Measurements from ENCODE around the gene OR4D6.
A peak's percentile ranks its signal among the peaks of the same experiment; 100 is the strongest.
"Not testable (repeated sequence)": the region's sequence is repeated elsewhere in the genome, so short reads cannot be mapped to it uniquely, and the experiment has no call there.

The OR4D6 gene

DNA sequence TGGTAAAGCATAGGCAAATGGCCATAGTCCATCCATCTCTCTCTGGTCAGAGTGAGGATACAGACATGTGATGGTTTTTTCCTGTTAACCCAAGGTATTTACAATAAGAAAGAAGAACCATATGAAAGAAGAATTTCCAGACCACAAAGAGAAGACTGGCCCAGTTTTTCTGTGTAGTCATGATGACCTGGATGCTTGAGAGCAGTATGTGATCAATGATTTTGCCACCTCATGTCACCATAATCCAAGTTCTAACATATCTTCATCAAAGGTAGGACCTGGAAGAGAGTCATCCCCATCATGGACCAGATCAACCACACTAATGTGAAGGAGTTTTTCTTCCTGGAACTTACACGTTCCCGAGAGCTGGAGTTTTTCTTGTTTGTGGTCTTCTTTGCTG is at the start of gene OR4D6:
Gene OR4D6, plus strand, starts transcription at position 301 of the 400 bp plus-strand sequence. Its CDS starts 0 bp downstream, at position 301.
- DNase-seq: no peak

DNA sequence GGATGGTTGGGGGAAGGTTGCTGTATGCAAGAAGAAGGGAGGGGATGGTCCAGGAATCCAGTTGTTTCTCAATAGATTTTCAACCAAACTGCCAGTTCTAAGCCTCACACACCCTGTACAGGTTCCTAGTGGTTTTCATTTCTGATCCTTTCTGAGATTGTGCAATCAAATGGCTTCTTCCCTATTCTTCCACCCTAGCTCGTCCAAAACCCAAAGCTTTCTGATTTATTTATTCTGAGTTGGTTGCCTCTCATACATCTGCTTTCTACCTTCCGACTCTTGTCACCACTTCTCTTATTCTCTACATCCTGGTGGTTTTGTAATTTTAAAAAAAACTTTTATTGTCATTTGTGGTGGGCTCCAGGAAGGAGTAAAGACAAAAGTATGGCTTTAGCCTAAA is 43.1 kb upstream of the OR4D6 start:
- no peak for DNase-seq

DNA sequence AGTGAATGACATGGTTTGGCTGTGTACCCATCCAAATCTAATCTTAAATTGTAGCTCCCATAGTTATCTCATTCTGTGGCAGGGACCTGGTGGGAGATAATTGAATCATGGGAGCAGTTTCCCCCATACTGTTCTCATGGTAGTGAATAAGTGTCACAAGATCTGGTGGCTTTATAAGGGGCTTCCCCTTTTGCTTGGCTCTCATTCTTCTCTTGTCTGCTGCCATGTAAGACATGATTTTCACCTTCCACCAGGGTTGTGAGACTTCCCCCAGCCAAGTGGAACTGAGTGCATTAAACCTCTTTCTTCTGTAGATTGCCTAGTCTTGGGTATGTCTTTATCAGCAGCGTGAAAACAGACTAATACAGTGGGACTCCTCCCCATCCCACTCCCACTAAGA is 41.6 kb upstream of the OR4D6 start:
- DNase-seq: no peak

DNA sequence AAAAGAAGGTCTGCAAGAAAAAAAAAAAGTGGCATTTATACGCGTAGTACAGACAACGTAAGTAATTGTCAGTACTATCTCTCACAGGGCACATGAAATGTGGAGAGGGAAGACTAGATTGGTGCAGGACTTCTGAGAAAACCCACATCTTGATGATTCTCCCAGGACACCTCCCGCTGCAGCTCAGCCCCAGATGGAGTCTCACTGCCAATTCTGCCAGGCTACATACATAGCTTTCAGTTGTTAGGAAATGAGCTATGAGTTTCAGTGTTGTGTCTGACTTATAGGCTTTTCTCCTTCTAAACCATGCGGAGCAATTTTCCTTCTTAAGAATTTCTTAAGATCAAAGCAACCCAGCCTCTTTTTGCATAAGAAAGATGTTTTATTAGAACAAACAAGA is 40.1 kb upstream of the OR4D6 start:
- DNase-seq: no peak

DNA sequence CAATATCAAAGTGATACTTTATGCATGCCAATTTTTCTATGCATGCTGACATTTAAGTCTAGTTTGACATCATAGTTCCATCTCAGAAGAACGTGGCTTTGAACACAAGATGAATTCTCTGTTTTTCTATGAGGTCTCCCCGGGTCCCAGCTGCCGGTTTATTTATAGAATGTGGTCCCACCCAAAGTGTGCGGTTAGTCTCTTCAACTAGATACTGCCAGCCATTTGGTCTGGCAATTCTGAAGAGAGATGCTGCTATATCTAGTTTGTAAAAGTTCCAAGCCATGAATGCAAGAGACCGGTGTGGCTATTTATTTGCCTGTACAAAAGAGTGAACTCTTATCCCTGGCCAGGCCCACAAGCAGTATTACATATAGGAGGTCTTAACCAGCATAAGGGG is 39.7 kb upstream of the OR4D6 start:
- no peak for DNase-seq

DNA sequence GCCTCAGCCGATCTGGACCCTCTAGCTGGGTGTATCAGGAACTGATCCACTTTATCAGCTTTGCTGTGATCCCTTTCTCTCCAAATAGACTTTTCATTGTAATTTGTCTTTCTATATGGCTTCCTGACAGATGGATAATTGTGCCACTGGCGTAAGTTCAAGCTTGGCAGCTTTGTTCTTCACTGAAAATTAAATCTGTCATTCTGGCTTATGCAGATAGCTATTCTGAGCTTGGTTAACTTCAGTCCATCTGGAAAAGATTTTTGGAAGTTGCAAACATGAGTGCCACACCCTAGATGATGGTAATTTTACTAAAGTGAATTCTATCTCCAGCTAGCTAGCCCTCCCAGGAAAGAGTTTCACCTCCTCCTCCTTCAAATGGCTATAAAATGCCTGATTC is 38.6 kb upstream of the OR4D6 start:
- DNase-seq: no peak

DNA sequence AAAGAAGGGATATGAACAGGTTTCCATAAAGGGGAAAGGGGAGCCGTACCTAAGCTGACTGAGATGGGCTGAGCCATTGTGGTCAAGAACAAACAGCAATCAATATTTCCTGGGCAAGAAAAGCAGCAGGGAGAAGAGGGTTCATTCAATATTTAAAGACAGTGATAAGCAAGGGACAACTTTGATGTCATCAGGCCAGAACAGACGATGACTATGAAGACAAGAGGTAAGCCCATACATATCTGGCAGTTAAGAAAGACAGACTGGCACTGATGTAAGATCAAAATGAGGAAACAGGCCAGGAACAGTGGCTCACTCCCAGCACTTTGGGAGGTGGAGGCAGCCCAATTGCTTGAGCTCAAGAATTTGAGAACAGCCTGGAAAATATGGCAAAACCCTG is 32.9 kb upstream of the OR4D6 start:
- no peak for DNase-seq

DNA sequence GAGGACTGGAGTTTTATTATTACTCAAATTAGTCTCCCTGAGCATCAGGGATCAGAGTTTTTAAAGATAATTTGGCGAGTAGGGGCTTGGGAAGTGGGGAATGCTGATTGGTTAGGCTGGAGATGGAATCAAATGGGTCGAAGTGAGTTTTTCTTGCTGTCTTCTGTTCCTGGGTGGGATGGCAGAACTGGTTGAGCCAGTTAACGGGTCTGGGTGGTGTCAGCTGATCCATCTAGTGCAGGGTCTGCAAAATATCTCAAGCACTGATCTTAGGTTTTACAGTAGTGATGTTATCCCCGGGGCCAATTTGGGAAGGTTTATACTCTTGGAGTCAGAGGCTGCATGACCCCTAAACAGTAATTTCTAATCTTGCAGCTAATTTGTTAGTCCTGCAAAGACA is 31.6 kb upstream of the OR4D6 start:
- no peak for DNase-seq

DNA sequence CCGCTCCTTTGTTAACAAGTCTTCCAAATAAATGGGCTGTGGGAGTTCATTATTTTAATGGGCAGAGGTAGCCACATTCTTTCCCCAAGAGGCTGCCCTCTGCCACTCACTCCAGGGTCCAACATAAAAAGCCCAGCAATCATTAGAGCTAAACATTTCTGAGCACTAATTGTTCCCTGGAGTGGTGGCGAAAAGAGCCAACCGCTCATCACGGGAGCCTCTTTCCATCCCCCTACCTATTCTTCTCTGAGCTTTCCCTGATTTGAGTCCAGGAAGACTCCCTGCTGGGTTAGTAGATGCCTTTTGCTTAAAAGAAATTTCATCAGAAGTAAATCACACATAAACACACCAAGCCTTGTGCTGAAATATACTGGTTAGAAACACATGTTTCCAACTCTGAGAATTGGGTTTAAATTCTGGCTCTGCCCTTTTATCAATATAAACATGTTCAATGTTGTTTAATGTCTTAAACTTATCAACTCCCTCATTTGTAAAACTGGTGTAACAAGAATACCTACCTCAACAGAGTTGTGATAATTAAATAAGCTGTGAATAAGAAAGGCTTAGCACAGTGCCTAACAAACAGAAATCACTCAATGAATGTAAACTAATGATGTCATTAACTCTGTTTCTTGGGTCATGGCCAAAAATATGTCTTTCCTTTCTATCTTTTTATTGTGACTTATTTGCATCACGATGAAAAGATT is 30.2 kb upstream of the OR4D6 start, which contains the start of gene OR5A2:
Gene OR5A2, minus strand, starts transcription at position 53 of the 707 bp plus-strand sequence. CDS start 3,460 bp downstream, outside the sequence.
- DNase-seq: no peak

DNA sequence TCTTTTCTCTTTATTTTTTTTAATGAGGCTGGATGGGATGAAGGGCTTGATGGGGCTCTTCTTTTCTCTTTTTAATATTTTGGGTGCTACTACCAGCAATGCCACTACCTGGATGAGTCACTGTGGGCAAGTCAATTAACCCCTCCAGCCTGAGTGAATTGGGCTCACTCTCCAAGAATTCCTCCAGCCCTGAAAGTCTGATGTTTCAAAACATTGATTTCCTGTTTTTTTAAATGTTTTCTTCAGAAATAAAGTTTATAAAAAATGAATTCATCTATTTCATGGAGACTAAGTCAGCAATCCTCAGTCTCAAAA is 29.7 kb upstream of the OR4D6 start:
- no peak for DNase-seq

DNA sequence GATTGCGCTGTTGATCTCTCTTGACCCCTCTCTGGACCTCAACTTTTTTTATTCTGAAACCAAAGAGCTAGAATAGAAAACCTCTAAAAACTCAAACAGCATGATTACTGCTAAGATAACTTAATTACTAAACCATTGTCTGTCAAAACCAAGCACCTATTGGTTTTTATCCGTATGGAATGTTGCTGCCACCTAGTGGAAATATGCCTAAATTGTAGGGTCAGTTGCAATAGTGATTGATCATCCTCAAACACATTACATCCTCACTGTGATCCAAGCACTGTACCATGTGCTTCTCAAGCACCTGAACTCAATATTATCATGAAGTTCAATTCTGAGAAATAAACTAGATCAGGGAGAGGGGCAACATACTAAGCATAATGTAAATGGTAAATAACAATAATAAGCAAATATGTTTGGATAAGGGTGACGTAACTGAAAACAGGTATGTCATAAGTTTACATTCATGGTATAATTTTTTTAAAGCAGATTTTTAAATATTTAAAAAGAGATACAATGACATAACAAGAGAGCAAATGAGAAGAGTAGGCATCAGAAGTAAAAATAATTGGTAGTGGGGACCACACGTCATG is 26.7 kb upstream of the OR4D6 start:
- DNase-seq: peak; percentile 36 to 51

DNA sequence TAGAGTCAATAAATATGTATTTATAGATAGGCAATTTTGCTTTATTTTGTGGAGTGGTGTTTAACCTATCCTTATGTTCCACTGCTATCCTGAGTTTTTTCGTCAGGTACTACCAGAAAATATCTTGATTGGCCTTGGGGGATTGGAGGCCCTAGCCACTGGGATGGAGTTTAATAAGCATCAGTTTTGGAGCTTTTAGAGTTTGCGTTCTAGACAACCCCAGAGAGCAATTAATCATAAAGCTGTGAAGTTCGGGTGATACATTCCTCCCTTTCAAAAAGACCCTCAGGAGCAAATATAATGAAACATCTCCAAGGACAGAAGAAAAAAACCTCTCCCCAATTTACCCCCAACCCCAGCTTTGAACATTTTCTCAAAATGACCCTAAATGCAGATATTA is 20.6 kb upstream of the OR4D6 start, which contains the start of gene OR5A1:
Gene OR5A1, plus strand, starts transcription at position 301 of the 400 bp plus-strand sequence. CDS start 6,700 bp downstream, outside the sequence.
- no peak for DNase-seq

DNA sequence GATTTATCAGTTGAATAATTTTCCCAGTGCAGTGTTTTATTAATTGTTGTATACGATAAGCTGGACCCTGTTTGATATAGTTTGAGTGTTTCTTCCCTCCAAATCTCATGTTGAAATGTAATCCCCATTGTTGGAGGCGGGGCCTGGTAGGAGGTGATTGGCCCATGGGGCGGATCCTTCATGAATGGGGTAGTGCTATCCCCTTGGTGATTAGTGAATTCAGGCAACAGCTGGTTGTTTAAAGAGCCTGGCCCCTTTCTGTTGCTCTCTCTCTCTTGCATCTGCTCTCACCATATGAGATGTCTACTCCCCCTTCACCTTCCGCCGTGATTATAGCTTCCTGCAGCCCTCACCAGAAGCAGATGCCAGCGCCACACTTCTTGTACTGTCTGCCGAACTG is 19.0 kb upstream of the OR4D6 start:
- no peak for DNase-seq

DNA sequence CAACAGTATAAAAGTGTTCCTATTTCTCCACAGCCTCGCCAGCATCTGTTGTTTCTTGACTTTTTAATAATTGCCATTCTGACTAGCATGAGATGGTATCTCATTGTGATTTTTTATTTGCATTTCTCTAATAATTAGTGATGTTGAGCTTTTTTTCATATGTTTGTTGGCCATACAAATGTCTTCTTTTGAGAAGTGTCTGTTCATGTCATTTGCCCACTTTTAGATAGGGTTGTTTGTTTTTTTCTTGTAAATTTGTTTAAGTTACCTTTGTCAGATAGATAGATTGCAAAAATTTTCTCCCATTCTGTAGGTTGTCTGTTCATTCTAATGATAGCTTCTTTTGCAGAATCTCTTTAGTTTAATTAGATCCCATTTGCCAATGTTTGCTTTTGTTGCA is 11.1 kb upstream of the OR4D6 start:
- not testable (repeated sequence) for DNase-seq

DNA sequence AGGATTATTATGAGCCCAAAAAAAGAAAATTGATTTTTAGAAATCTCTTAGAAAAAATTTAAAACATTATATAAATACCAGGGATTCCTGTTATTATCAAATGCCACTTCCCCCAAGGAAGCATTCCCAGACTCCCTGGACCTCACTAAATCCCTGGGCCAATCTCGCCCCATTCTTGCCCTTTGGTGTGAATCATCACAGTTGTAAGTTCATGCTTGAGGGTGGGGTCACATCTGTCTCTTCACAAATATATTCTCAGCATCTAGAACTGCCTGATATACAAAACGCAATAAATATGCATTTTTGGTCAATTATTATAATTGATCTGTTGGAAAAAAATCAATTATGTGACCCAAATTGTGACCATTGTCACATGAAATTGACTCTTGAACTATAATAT is 8.3 kb upstream of the OR4D6 start:
- no peak for DNase-seq

DNA sequence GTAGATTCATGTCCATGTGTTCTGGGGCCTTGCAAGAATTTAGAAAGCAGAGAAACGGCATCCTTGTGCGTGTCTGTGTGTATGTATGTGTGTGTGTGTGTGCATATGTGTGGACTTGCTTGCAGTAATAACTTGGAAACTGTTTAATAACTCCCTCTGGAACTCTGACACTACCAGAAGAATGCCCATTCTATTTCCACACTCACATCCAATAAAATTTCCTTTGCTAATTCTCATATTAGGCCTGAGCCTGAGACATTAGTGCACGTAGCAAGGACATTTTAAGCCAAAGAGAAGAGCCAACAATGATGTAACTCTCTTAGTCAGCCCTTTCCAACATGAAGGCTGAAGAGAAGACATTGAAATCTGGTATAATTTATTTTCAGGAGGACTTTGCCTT is 3.2 kb downstream of the OR4D6 start:
- no peak for DNase-seq

DNA sequence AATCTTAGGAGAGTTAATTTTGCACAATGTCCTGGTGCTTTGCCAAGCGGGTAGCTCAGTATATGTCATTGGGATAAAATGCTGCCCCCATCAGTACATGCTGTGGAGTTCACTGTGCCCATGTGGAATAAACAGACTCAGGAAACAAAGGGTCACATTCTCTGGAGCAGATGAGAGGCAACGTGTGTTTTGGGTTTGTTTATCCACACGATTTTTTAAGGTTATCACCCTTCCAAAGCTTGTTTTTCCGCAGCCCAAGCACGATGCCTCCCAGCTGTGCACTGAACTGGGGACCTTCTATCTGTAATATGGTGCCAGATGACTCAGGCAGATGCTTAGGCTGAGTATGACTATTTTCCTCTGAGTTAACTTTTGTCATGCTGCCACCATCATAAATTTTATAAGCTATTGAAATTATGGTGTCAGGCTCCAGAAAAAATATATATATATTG is 6.5 kb downstream of the OR4D6 start:
- DNase-seq: no peak

DNA sequence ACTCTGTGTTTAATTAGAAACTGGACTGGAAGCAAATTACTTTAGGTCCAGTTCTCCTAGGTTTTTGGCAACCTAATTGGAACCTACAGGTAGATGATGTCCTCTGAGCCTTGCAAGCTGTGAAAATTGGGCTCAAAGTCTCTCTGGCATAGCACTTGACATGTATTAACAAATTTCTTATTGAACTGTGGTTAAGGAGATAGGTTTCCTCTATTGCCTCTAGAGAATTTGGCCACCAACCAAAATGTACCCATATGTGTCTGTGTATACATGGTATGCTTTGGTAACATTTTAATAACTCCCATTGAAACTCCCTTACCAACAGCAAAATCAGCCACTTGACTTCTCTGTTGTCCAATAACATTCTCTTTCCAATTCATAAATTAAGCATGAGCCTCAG is 16.3 kb downstream of the OR4D6 start, which contains the start of gene OR4D10:
Gene OR4D10, plus strand, starts transcription at position 301 of the 400 bp plus-strand sequence. CDS start 4,115 bp downstream, outside the sequence.
- no peak for DNase-seq

DNA sequence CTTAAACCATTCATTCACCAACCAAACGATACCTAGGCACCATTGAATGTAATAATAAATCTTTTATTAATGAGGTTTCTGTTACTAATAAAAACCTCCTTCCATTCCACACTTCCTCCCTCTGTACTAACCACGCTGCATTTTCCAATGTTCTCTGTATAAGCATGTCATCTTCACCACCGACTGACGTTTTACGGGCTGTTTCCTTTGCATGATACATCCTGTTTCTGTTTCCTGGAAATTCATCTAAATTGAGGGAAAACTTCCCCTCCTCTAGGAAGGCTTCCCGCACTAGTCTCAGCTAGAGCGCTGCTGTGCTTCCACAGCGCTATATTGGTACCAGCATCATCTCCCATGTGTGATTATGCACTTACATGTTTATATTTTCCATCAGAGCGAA is 18.4 kb downstream of the OR4D6 start:
- no peak for DNase-seq

DNA sequence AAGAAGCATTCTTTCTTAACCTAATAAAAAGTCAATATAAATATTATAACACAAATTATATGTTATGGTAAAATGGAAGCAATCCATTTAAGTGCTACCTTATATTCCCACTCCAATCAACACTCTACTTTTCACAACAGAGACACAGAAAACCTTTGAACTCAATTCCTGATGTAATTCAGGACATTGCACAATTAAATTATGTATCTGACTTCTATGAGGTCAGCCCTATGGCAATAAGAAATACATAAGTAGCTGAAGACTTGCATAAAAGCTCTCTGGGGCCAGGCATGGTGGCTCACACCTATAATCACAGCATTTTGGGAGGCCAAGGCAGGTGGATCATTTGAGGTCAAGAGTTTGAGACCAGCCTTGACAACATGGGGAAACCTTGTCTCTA is 23.1 kb downstream of the OR4D6 start:
- no peak for DNase-seq

DNA sequence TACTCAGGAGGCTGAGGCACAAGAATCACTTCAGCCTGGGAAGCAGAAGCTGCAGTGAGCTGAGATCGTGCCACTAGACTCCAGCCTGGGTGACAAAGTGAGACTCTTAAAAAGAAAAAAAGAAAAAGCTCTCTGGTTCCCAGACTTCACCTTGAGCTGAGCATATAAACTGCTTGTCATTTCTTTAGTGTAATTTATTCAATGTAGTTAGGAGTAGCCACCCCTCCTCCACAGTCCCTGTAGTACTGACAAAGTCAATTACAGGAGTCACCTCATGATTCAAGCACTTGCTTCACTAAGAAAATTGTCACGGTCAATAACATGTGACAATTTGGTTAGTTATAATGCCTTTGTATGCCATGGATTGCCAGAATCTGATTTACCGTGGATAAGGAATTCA is 23.6 kb downstream of the OR4D6 start:
- no peak for DNase-seq

DNA sequence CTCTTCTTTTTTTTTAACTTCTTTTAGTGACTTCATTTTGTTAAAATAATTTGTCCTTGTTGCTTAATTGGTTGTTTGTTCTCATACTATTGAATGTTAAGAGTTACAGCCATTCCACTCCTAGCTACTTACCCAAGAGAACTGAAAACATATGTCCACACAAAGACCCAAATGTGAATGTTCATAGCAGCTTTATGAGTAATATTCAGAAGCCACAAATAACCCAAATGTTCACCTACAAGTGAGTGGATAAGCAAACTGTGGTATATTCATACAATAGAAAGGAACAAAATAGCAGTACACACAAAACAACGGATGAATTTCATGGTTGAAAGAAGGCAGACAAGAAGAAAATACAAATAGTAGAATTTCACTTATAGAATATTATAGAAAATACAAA is 45.2 kb downstream of the OR4D6 start:
- DNase-seq: no peak

DNA sequence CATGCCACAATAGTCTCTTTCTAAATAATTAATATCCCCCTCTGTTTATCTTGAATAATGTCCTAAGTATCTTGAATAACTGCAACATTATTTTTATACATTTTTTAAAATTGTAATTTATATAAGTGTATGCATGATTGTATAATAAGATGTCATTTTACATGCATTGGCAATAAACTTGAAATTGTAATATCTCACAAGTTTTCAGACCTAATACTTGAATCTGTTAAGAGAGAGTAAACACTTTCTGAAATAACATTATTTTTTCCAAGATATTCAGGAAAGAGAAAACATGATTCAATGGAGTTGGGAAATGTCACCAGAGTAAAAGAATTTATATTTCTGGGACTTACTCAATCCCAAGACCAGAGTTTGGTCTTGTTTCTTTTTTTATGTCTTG is 46.5 kb downstream of the OR4D6 start, which contains the start of gene OR4D11:
Gene OR4D11, plus strand, starts transcription at position 301 of the 400 bp plus-strand sequence. Its CDS starts 0 bp downstream, at position 301.
- DNase-seq: no peak
